HepG2 (cell line): ENCODE measurements around the gene TBC1D16. TPM values are rescaled to one million over a fixed set of nuclear protein-coding genes. Genes with fewer than 3 reads are reported as not detected.

Source experiments
- ATAC-seq: fragments of 200-7000 bp; cut with Tn5 transposase; 3 replicates; pipeline ENCODE4 v1.9.1; 2020; ENCODE audit warnings: mild to moderate bottlenecking, moderate library complexity
- BruUV-seq: library from RNA; stranded (reverse); fragments of 400-500 nt; replicated peaks from 2 replicates; lab custom pipeline; 2021; lab: Mats Ljungman, UMichigan
- CTCF ChIA-PET: fragments of 300-600 bp; formaldehyde crosslinking; extraction: SDS; loops from one replicate; lab custom pipeline; 2021; ENCODE audit warnings: low total read pairs, inconsistent platforms, low intra/inter-chr PET ratio; lab: Yijun Ruan, JAX
- POLR2A ChIA-PET: fragments of 350-600 bp; sonication (Branson Sonifier 250); formaldehyde crosslinking; loops from one replicate; lab custom pipeline; 2020; ENCODE audit warnings: antibody characterized with exemption, inconsistent platforms; lab: Yijun Ruan, JAX
- DNase-seq: peaks from one replicate; pipeline ENCODE4 v3.0.0-alpha.2; 2015; ENCODE audit warnings: low spot score
- FAIRE-seq: peaks from 3 replicates; lab custom pipeline; 2011; peaks lifted over from hg19 to GRCh38; lab: Jason Lieb, UNC
- H2AFZ ChIP-seq: one replicate; pipeline ENCODE4 v1.6.1; 2011; ENCODE audit warnings: low read length, inconsistent platforms
- H3K27ac ChIP-seq: fragments of 300-600 bp; 3 replicates; pipeline ENCODE4 v1.8.0; 2011; ENCODE audit warnings: mixed run types, mild to moderate bottlenecking, mixed read lengths, low read length, inconsistent platforms; ENCODE audit not compliant: insufficient read depth; ENCODE audit errors: extremely low read length
- H3K27me3 ChIP-seq, 2 experiments: fragments of 200-600 bp in 1 of 2; 2 replicates in 1 of 2; 3 replicates in 1 of 2; pipeline versions ENCODE4 v1.6.0 to v1.8.0; 2011; ENCODE audit warnings: low read length in 2 of 2, mild to moderate bottlenecking in 2 of 2, moderate library complexity in 2 of 2, inconsistent platforms in 1 of 2; ENCODE audit not compliant: insufficient read depth in 2 of 2, control insufficient read depth in 1 of 2
- H3K36me3 ChIP-seq, 2 experiments: fragments of 200-600 bp in 1 of 2; replicated peaks in 1 of 2; 2 replicates in 1 of 2; 3 replicates in 1 of 2; pipeline versions ENCODE4 v1.5.1 to v1.8.0; 2011; ENCODE audit warnings: low read length in 2 of 2, inconsistent platforms in 1 of 2; ENCODE audit not compliant: insufficient read depth in 2 of 2, control insufficient read depth in 1 of 2
- H3K4me1 ChIP-seq: 2 replicates; pipeline ENCODE4 v1.5.1; 2012; ENCODE audit warnings: low read length, inconsistent platforms; ENCODE audit not compliant: insufficient read depth
- H3K4me2 ChIP-seq: 2 replicates; pipeline ENCODE4 v1.6.0; 2011; ENCODE audit warnings: low read depth, low read length, inconsistent platforms
- H3K4me3 ChIP-seq, 3 experiments: fragments of 200-600 bp in 1 of 3; sonication (generic), shearing (Covaris generic) in 1 of 3; replicated peaks in 1 of 3; 2 replicates each; pipeline ENCODE4 v1.5.1; 2011 to 2016; ENCODE audit warnings: low read length in 3 of 3, inconsistent platforms in 2 of 3, low read depth in 2 of 3, mild to moderate bottlenecking in 2 of 3, control low read depth in 1 of 3, mixed read lengths in 1 of 3; ENCODE audit not compliant: insufficient read depth in 1 of 3
- H3K79me2 ChIP-seq: one replicate; pipeline ENCODE4 v1.6.1; 2011; ENCODE audit warnings: low read length, inconsistent platforms; ENCODE audit not compliant: insufficient read depth
- H3K9ac ChIP-seq: 2 replicates; pipeline ENCODE4 v1.6.0; 2011; ENCODE audit warnings: mild to moderate bottlenecking, low read depth, low read length, inconsistent platforms; ENCODE audit not compliant: insufficient read depth
- H3K9me3 ChIP-seq: 2 replicates; pipeline ENCODE4 v1.5.1; 2012; ENCODE audit warnings: mild to moderate bottlenecking, low read length
- H4K20me1 ChIP-seq: 2 replicates; pipeline ENCODE4 v1.6.0; 2011; ENCODE audit warnings: inconsistent platforms, mild to moderate bottlenecking, low read length, moderate library complexity; ENCODE audit not compliant: insufficient read depth
- AGO1 ChIP-seq: fragments of 200-400 bp; formaldehyde crosslinking; IDR thresholded peaks from 2 replicates; pipeline ENCODE4 v1.6.1; 2017; ENCODE audit warnings: mild to moderate bottlenecking, low read depth, low read length, moderate library complexity; ENCODE audit not compliant: poor library complexity, severe bottlenecking
- AGO2 ChIP-seq: fragments of 200-400 bp; formaldehyde crosslinking; optimal IDR thresholded peaks from 2 replicates; pipeline ENCODE3; 2017; ENCODE audit warnings: mild to moderate bottlenecking, low read depth, low read length, moderate library complexity
- LCORL ChIP-seq, 2 experiments: fragments of 450-650 bp in 1 of 2; sonication (generic) in 1 of 2; formaldehyde crosslinking in 1 of 2; IDR thresholded peaks; 2 replicates each; pipeline versions ENCODE4 v1.5.0 to v1.6.1; 2017 to 2020; ENCODE audit warnings: antibody characterized with exemption in 1 of 2, missing genetic modification reagents in 1 of 2
- MTA1 ChIP-seq: sonication (generic); formaldehyde crosslinking; IDR thresholded peaks from 2 replicates; pipeline ENCODE4 v1.4.0; 2020; ENCODE audit warnings: missing genetic modification reagents, mild to moderate bottlenecking, borderline replicate concordance
- NAIF1 ChIP-seq: sonication (generic); formaldehyde crosslinking; IDR thresholded peaks from 2 replicates; pipeline ENCODE4 v1.5.0; 2020; ENCODE audit warnings: mild to moderate bottlenecking, missing genetic modification reagents, borderline replicate concordance
- RORA ChIP-seq: sonication (generic); formaldehyde crosslinking; IDR thresholded peaks from 2 replicates; pipeline ENCODE4 v1.5.0; 2020; ENCODE audit warnings: mild to moderate bottlenecking, missing genetic modification reagents, moderate library complexity
- TBX2 ChIP-seq: sonication (generic); formaldehyde crosslinking; IDR thresholded peaks from 2 replicates; pipeline ENCODE4 v1.5.0; 2020; ENCODE audit warnings: missing genetic modification reagents, mild to moderate bottlenecking, borderline replicate concordance
- ZNF616 ChIP-seq: sonication (generic); formaldehyde crosslinking; IDR thresholded peaks from 2 replicates; pipeline ENCODE4 v1.5.0; 2020; ENCODE audit warnings: low read depth, mild to moderate bottlenecking, missing genetic modification reagents
- ZNF737 ChIP-seq: sonication (generic); formaldehyde crosslinking; IDR thresholded peaks from 2 replicates; pipeline ENCODE4 v1.5.0; 2020; ENCODE audit warnings: missing genetic modification reagents, mild to moderate bottlenecking, borderline replicate concordance
- ZSCAN12 ChIP-seq: sonication (generic); formaldehyde crosslinking; IDR thresholded peaks from 2 replicates; pipeline ENCODE4 v1.9.0; 2021; ENCODE audit warnings: mild to moderate bottlenecking, missing genetic modification reagents
- ZSCAN20 ChIP-seq: sonication (generic); formaldehyde crosslinking; IDR thresholded peaks from 2 replicates; pipeline ENCODE4 v1.4.0; 2020; ENCODE audit warnings: missing genetic modification reagents, mild to moderate bottlenecking, borderline replicate concordance
- WGBS: methylation state at CpG from one replicate; pipeline ENCODE4 v1.1.6; 2017; ENCODE audit warnings: low lambda C conversion rate; 5-methylcytosine and 5-hydroxymethylcytosine counted together
- in situ Hi-C: cut with HindIII; loops from 2 replicates; pipeline ENCODE4 v1.10.0; 2017; ENCODE audit warnings: low pct_unique_long_range_greater_than_20kb; ENCODE audit not compliant: extremely low pct_ligation_motif_present
- intact Hi-C: fragments of 100-400 bp; cut with micrococcal nuclease; formaldehyde crosslinking; loops from one replicate; pipeline ENCODE4 v1.10.0; 2022; ENCODE audit not compliant: unreplicated experiment
- polyA plus RNA-seq, 8 experiments: library from polyadenylated mRNA; depleted of rRNA in 3 of 8; stranded (reverse) in 7 of 8; unstranded in 1 of 8; fragments of >200 nt; fragmentation: Illumina TruSeq in 4 of 8; extraction: Trizol in 4 of 8; gene quantifications; 2 replicates each; pipeline versions ENCODE4 v1.2.1 to v1.2.3, GENCODE V29; 2011 to 2016; ENCODE audit warnings: low read depth in 4 of 8, missing spikeins in 1 of 8, mixed read lengths in 1 of 8; ENCODE audit not compliant: insufficient read depth in 1 of 8
- total RNA-seq, 5 experiments: library from RNA; depleted of rRNA; stranded (reverse); fragments of >200 nt; fragmentation: Illumina TruSeq; extraction: Trizol; gene quantifications; 2 replicates each; pipeline ENCODE4 v1.2.3, GENCODE V29; 2016; ENCODE audit warnings: low read depth in 1 of 5
- TF ChIP-seq, protein P1 (sequence below): IDR thresholded peaks from 2 replicates; pipeline ENCODE4 v1.6.1; 2018; ENCODE audit warnings: missing genetic modification reagents
- TF ChIP-seq, protein P2 (sequence below): sonication (generic); formaldehyde crosslinking; IDR thresholded peaks from 2 replicates; pipeline ENCODE4 v1.8.0; 2022; ENCODE audit warnings: mild to moderate bottlenecking, missing genetic modification reagents; ENCODE audit not compliant: insufficient replicate concordance

The TBC1D16 gene
- total and polyA plus RNA-seq, 2 of the 13 experiments (the other 11 are each of a cell fraction or from before 2014, with no cell fraction given): 14.9 to 24.9 TPM

DNA sequence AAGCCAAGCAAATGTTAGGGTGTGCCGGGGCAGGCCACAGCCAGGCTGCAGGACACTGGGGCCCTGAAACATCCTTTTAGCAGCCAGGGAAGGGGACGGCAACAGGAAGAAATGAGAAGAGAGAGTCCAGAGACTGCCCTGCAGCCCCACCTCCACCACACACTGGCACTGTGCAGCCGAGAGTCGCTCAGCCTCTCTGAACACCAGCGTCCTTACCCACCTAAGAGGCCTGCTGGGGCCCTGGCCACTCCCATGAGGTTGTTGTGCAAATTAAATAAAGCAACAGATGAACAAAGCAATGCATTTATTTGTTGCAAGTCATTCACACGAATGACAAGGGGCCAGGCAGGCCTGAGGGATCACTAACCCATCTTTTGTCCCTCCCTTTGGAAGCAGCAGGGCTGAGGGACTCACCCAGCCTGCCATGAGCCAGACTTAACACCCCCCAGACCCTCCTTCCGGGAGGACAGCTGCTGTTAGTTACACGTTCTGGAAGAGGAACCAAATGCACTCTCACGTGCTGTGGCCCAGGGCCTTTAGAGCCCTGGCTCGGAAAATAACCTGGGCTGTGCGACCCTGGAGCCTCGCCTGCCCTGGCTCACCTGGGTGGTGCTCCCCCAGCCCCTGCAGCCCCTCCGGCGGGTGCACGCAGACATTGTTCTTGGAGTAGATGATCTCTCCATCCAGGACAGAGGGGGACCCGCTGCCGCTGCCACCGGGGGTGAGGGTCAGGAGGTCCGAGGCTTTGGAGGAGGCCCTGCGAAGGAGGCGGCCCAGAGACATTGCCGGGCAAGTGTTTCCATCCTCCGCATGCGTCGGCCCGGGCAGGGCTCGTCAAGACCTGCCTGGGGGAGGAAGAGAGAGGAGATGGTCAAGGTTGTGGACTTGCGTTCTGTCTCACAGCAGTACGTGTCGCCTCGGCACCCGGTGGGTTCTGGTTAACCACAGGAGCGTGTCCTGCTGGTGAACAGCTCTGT is 22.6 kb downstream of the TBC1D16 start:
- Histone ChIP-seq H4K20me1 (no peaks in the 10 kb centered on the region), H3K4me2 (no peak overlapping the region), H3K9ac (no peak overlapping the region), H3K36me3 (peaks cover 12 to 28% of the 10 kb centered on the region in 2 experiments), H2AFZ (no peak overlapping the region), H3K4me3 (no peak overlapping the region), H3K27me3 (no peaks in the 10 kb centered on the region), H3K27ac (no peak overlapping the region), H3K79me2 (peaks cover 2% of the 10 kb centered on the region), H3K4me1 (peaks cover 23% of the 10 kb centered on the region), H3K9me3 (no peaks in the 10 kb centered on the region)
- no peak for DNase-seq
- 97% methylated on average over 31 of the region's 33 CpGs for WGBS
- intact Hi-C loops (no loop called here), in situ Hi-C loops (no loop called here)
- FAIRE-seq: no peak
- ChIA-PET POLR2A (interaction anchor here (1.6 kb wide), 1 partner anchor 19 kb away, joined by 3 read pairs; no protein-coding TSS in a partner anchor), CTCF (no interaction called here)
- no peak for ATAC-seq
- no TSS peak for BruUV-seq
- TF ChIP-seq MTA1 (CRISPR knock-in tag) (peak; percentile 44; the same call in 1 of the 2 replicates), NAIF1 (CRISPR knock-in tag) (no peak), AGO2 (peak; percentile 20)

DNA sequence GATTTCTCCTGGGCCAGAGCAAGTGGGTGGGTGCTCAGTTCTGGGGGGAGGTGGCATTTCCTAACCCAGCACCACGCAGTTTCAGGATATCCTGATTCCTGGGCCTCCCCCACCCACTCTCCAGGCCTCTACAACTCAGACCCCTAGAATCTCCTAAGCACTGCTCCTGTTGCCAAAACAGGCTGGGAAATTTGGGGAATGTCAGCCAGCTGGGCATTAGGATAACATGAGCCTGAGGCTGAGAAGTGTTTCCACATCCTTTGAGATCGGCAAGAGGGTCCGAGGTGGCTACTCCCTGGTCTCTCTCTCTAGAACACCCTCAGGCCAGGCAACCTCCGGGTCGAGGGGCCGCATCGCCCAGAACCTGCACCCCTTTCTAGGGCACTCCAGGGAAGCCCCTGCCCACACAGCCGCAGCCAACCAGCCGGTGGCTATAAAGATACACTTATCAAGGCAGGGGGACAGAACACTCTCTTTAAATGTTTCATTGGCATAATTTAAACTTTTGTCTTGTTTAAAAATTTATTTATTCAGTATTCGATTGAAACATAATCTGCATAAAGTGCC is 23.6 kb downstream of the TBC1D16 start:
- no TSS peak for BruUV-seq
- Histone ChIP-seq H3K4me2 (no peak overlapping the region), H4K20me1 (no peaks in the 10 kb centered on the region), H3K27ac (no peak overlapping the region), H2AFZ (no peak overlapping the region), H3K4me1 (peaks cover 21% of the 10 kb centered on the region), H3K79me2 (peaks cover 2% of the 10 kb centered on the region), H3K9ac (no peak overlapping the region), H3K27me3 (no peaks in the 10 kb centered on the region), H3K9me3 (no peaks in the 10 kb centered on the region), H3K4me3 (no peak overlapping the region), H3K36me3 (peaks cover 12 to 28% of the 10 kb centered on the region in 2 experiments)
- ATAC-seq: no peak
- no peak for DNase-seq
- POLR2A ChIA-PET: no interaction called here
- 93% methylated on average over 5 of the region's 10 CpGs for WGBS
- in situ Hi-C loops (no loop called here), intact Hi-C loops (no loop called here)
- CTCF ChIA-PET: no interaction called here
- no peak for FAIRE-seq
- TF ChIP-seq LCORL (IDR thresholded peaks at IDR 0.05) (no peak), LCORL (CRISPR knock-in tag; IDR thresholded peaks at IDR 0.05) (no peak), ZSCAN20 (CRISPR knock-in tag) (no peak), RORA (CRISPR knock-in tag) (no peak), ZSCAN12 (no peak), TBX2 (no peak), ZNF737 (CRISPR knock-in tag) (no peak), ZNF616 (CRISPR knock-in tag) (no peak), AGO1 (no peak)
- TF ChIP-seq, protein P1, sequence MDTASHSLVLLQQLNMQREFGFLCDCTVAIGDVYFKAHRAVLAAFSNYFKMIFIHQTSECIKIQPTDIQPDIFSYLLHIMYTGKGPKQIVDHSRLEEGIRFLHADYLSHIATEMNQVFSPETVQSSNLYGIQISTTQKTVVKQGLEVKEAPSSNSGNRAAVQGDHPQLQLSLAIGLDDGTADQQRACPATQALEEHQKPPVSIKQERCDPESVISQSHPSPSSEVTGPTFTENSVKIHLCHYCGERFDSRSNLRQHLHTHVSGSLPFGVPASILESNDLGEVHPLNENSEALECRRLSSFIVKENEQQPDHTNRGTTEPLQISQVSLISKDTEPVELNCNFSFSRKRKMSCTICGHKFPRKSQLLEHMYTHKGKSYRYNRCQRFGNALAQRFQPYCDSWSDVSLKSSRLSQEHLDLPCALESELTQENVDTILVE: no peak
- TF ChIP-seq, protein P2, sequence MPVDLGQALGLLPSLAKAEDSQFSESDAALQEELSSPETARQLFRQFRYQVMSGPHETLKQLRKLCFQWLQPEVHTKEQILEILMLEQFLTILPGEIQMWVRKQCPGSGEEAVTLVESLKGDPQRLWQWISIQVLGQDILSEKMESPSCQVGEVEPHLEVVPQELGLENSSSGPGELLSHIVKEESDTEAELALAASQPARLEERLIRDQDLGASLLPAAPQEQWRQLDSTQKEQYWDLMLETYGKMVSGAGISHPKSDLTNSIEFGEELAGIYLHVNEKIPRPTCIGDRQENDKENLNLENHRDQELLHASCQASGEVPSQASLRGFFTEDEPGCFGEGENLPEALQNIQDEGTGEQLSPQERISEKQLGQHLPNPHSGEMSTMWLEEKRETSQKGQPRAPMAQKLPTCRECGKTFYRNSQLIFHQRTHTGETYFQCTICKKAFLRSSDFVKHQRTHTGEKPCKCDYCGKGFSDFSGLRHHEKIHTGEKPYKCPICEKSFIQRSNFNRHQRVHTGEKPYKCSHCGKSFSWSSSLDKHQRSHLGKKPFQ (CRISPR knock-in tag): no peak
